ENCODE measurements around the gene ACTR2.

Gene ACTR2

DNA sequence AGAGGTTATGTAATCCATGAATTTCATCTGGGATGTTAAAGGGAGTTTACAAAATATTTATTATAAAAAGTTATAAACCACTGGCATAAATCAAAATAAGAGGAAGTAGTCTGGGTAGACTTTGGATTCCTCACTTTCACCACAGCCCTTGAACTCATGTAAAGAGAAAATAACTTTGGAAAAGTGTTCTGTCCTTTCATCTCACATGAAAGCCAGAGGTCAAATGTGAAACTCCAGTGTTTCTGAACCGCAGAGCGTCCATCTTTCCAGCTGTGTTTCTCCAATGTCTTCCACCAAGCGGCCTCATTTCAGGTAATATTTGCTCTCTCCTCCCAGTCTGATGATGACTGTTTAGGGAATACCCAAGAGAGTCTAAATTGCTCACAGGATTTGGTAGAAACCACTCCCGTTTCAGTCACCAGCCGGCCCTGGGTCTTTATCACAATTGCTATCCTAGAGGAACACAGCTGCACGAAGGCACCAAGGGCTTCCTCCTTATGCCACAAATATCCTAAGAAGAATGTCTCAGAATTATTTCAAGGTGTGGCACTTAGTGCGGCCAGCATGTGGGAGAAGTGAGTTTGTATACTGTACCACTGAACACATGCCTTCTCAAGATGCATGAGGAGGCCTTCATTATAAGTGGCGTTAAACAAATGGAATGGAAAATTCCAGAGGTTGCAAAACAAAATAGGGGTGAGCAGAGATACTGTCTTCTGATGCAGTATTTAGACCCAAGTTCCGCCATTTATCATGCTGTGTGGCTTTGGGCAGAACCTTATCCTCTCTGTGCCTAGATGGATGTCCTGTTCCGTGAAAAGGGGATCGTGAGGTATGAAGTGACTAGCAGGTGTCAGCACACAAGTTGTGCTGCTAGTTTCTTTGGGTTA lies 63.8 kb downstream of the ACTR2 start:
- TF ChIP-seq POLR2AphosphoS5 (IDR thresholded peaks at IDR 0.05; ENCODE audit: low read depth, low read length) = no peak
- no peak for TF ChIP-seq SPI1 (IDR thresholded peaks at IDR 0.05; ENCODE audit: low read depth, low read length)
- TF ChIP-seq PAX5 (IDR thresholded peaks at IDR 0.05; ENCODE audit: insufficient read depth, low read length, severe bottlenecking) = no peak
- no peak for TF ChIP-seq POU2F2 (IDR thresholded peaks at IDR 0.05; ENCODE audit: low read depth, low read length)
- TF ChIP-seq POLR2A (IDR thresholded peaks at IDR 0.05; ENCODE audit: low read depth, low read length) = no peak
- no peak for TF ChIP-seq TAF1 (IDR thresholded peaks at IDR 0.05; ENCODE audit: low read depth, low read length)
- DNase-seq (ENCODE audit: insufficient read length, low spot score) = no peak
- FAIRE-seq = no peak

DNA sequence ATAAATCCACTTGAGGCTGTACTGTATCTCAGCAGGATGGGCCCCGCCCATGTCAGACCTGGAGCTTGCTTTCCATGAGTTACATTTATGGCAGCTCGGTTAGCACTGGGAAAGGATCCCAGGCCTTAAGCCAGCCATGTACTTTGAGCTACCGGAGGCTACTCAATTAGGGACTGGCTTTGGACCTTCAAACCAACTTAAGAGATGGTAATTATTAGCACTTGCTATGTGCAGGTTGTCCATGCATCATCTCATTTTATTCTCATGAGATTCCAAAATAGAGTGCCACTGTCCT lies 64.4 kb downstream of the ACTR2 start:
- no peak for DNase-seq (ENCODE audit: insufficient read length, low spot score)
- no peak for FAIRE-seq
- TF ChIP-seq POLR2A (IDR thresholded peaks at IDR 0.05; ENCODE audit: low read depth, low read length) (no peak), TAF1 (IDR thresholded peaks at IDR 0.05; ENCODE audit: low read depth, low read length) (no peak), PAX5 (IDR thresholded peaks at IDR 0.05; ENCODE audit: insufficient read depth, low read length, severe bottlenecking) (no peak)

GRCh38 chr2:65292461-65293011 lies 64.9 kb downstream of the ACTR2 start:
- FAIRE-seq (no peak), DNase-seq (ENCODE audit: insufficient read length, low spot score) (no peak)
- TF ChIP-seq PAX5 (IDR thresholded peaks at IDR 0.05; ENCODE audit: insufficient read depth, low read length, severe bottlenecking) (no peak), TAF1 (IDR thresholded peaks at IDR 0.05; ENCODE audit: low read depth, low read length) (no peak), POLR2AphosphoS5 (IDR thresholded peaks at IDR 0.05; ENCODE audit: low read depth, low read length) (no peak), POU2F2 (IDR thresholded peaks at IDR 0.05; ENCODE audit: low read depth, low read length) (no peak), SPI1 (IDR thresholded peaks at IDR 0.05; ENCODE audit: low read depth, low read length) (no peak), POLR2A (IDR thresholded peaks at IDR 0.05; ENCODE audit: low read depth, low read length) (no peak)

DNA sequence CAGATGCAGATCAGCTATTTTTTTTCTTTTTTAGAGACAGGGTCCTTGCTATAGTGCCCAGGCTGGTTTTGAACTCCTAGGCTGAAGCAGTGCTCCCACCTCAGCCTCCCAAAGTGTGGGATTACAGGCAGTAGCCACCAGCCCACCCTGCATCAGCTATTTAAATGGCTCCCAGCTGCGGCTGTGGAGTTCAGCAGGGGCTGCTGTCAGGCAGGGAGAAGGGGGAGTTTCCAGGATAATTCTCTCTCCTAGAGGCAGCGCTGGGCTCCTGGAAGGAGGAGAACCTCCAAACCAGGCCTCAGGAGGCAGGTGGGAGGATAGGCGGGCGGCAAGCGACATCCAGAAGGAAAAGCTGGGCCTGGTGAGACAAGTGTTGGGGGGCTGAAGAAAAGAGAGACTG lies 65.7 kb downstream of the ACTR2 start:
- DNase-seq (ENCODE audit: insufficient read length, low spot score) (no peak), FAIRE-seq (no peak)
- no peak for TF ChIP-seq PAX5 (IDR thresholded peaks at IDR 0.05; ENCODE audit: insufficient read depth, low read length, severe bottlenecking)
- no peak for TF ChIP-seq POLR2A (IDR thresholded peaks at IDR 0.05; ENCODE audit: low read depth, low read length)
- TF ChIP-seq POLR2AphosphoS5 (IDR thresholded peaks at IDR 0.05; ENCODE audit: low read depth, low read length) = no peak
- TF ChIP-seq TAF1 (IDR thresholded peaks at IDR 0.05; ENCODE audit: low read depth, low read length) = no peak
- no peak for TF ChIP-seq POU2F2 (IDR thresholded peaks at IDR 0.05; ENCODE audit: low read depth, low read length)
- TF ChIP-seq SPI1 (IDR thresholded peaks at IDR 0.05; ENCODE audit: low read depth, low read length) = no peak

DNA sequence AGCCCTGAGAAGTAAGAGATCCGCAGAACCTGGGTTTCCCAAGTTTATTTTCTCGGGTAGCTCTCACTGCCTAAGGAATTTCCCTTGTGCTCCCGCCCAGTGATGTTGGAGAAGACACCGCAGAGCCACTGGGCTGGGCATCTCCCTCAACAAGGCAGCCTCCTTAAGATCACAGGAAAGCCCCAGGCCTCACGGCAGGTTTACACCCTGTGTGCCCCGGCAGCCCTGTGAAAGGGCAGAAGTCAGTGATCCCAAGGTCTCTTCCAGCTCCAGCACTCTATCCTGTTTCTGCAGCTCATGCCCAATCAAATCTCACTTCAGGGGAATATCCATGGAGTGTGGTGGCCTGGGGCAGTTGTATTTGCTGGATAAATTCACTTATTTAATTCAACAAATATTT lies 66.5 kb downstream of the ACTR2 start:
- no peak for FAIRE-seq
- TF ChIP-seq POLR2AphosphoS5 (IDR thresholded peaks at IDR 0.05; ENCODE audit: low read depth, low read length) (no peak), POLR2A (IDR thresholded peaks at IDR 0.05; ENCODE audit: low read depth, low read length) (no peak), SPI1 (IDR thresholded peaks at IDR 0.05; ENCODE audit: low read depth, low read length) (no peak), POU2F2 (IDR thresholded peaks at IDR 0.05; ENCODE audit: low read depth, low read length) (no peak), TAF1 (IDR thresholded peaks at IDR 0.05; ENCODE audit: low read depth, low read length) (no peak), PAX5 (IDR thresholded peaks at IDR 0.05; ENCODE audit: insufficient read depth, low read length, severe bottlenecking) (no peak)
- no peak for DNase-seq (ENCODE audit: insufficient read length, low spot score)

GRCh38 chr2:65294701-65295100 lies 67.1 kb downstream of the ACTR2 start:
- TF ChIP-seq POU2F2 (IDR thresholded peaks at IDR 0.05; ENCODE audit: low read depth, low read length) = no peak
- no peak for TF ChIP-seq POLR2A (IDR thresholded peaks at IDR 0.05; ENCODE audit: low read depth, low read length)
- TF ChIP-seq SPI1 (IDR thresholded peaks at IDR 0.05; ENCODE audit: low read depth, low read length) = no peak
- no peak for TF ChIP-seq PAX5 (IDR thresholded peaks at IDR 0.05; ENCODE audit: insufficient read depth, low read length, severe bottlenecking)
- TF ChIP-seq POLR2AphosphoS5 (IDR thresholded peaks at IDR 0.05; ENCODE audit: low read depth, low read length) = no peak
- no peak for TF ChIP-seq TAF1 (IDR thresholded peaks at IDR 0.05; ENCODE audit: low read depth, low read length)
- FAIRE-seq = no peak
- no peak for DNase-seq (ENCODE audit: insufficient read length, low spot score)

GRCh38 chr2:65296971-65297370 lies 69.3 kb downstream of the ACTR2 start:
- FAIRE-seq (no peak), DNase-seq (ENCODE audit: insufficient read length, low spot score) (no peak)
- TF ChIP-seq SPI1 (IDR thresholded peaks at IDR 0.05; ENCODE audit: low read depth, low read length) (no peak), POLR2AphosphoS5 (IDR thresholded peaks at IDR 0.05; ENCODE audit: low read depth, low read length) (no peak), TAF1 (IDR thresholded peaks at IDR 0.05; ENCODE audit: low read depth, low read length) (no peak), POU2F2 (IDR thresholded peaks at IDR 0.05; ENCODE audit: low read depth, low read length) (no peak), POLR2A (IDR thresholded peaks at IDR 0.05; ENCODE audit: low read depth, low read length) (no peak), PAX5 (IDR thresholded peaks at IDR 0.05; ENCODE audit: insufficient read depth, low read length, severe bottlenecking) (no peak)

DNA sequence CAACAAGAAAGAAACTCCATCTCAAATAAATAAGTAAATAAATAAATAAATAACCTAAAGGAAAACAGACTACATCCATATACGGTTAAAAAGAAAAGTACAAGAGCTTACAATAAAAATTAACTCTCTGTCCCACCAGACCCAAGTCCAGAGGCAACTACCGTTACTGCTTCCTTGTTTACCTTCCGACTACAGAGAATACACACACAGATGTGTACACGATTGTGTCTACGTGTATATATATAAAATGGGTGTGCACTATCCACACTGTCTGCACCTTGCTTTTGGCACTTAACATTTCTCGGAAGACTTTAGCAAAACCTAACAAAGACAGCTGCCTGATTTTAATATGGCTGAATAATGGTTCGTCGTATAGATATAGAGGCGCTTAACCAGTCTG lies 69.9 kb downstream of the ACTR2 start:
- DNase-seq (ENCODE audit: insufficient read length, low spot score) = no peak
- no peak for FAIRE-seq
- TF ChIP-seq PAX5 (IDR thresholded peaks at IDR 0.05; ENCODE audit: insufficient read depth, low read length, severe bottlenecking) (no peak), POU2F2 (IDR thresholded peaks at IDR 0.05; ENCODE audit: low read depth, low read length) (no peak), TAF1 (IDR thresholded peaks at IDR 0.05; ENCODE audit: low read depth, low read length) (no peak), POLR2AphosphoS5 (IDR thresholded peaks at IDR 0.05; ENCODE audit: low read depth, low read length) (no peak), POLR2A (IDR thresholded peaks at IDR 0.05; ENCODE audit: low read depth, low read length) (no peak), SPI1 (IDR thresholded peaks at IDR 0.05; ENCODE audit: low read depth, low read length) (no peak)

GRCh38 chr2:65298089-65298488 lies 70.5 kb downstream of the ACTR2 start:
- no peak for FAIRE-seq
- no peak for TF ChIP-seq TAF1 (IDR thresholded peaks at IDR 0.05; ENCODE audit: low read depth, low read length)
- TF ChIP-seq POLR2AphosphoS5 (IDR thresholded peaks at IDR 0.05; ENCODE audit: low read depth, low read length) = no peak
- TF ChIP-seq POU2F2 (IDR thresholded peaks at IDR 0.05; ENCODE audit: low read depth, low read length) = no peak
- DNase-seq (ENCODE audit: insufficient read length, low spot score) = no peak

- DNase-seq (ENCODE audit: insufficient read length, low spot score) = no peak
- no peak for FAIRE-seq
Measured at GRCh38 chr2:65299246-65299645, 71.6 kb downstream of the ACTR2 start.

More at GRCh38 chr2:65299246-65299645, 71.6 kb downstream of the ACTR2 start:
- TF ChIP-seq POU2F2 (IDR thresholded peaks at IDR 0.05; ENCODE audit: low read depth, low read length) (0 out of 2 replicates have a peak, but pooled peaks have one; percentile 12), POLR2AphosphoS5 (IDR thresholded peaks at IDR 0.05; ENCODE audit: low read depth, low read length) (no peak), PAX5 (IDR thresholded peaks at IDR 0.05; ENCODE audit: insufficient read depth, low read length, severe bottlenecking) (no peak), POLR2A (IDR thresholded peaks at IDR 0.05; ENCODE audit: low read depth, low read length) (no peak), TAF1 (IDR thresholded peaks at IDR 0.05; ENCODE audit: low read depth, low read length) (no peak), SPI1 (IDR thresholded peaks at IDR 0.05; ENCODE audit: low read depth, low read length) (no peak)

Data from GM12891 (cell line).